CD14-positive monocyte (primary cell): ENCODE data around the gene GSPT1. TPM values are rescaled to one million over a fixed set of nuclear protein-coding genes. Genes with fewer than 3 reads are reported as not detected.

Experiments
- DNase-seq, 3 donors: peaks; one replicate each; pipeline ENCODE4 v3.0.0-alpha.2; 2011 to 2022
- H2AFZ ChIP-seq: 2 replicates; pipeline ENCODE4 v1.6.0; 2012; ENCODE audit warnings: mild to moderate bottlenecking, low read depth, low read length, inconsistent platforms; ENCODE audit not compliant: insufficient read depth, poor library complexity, severe bottlenecking
- H3K27ac ChIP-seq, 2 donors: 1 replicate in 1 of 2; 2 replicates in 1 of 2; pipeline ENCODE4 v1.5.1; 2012 to 2013; ENCODE audit warnings: low read length in 2 of 2, control low read depth in 1 of 2, inconsistent platforms in 1 of 2, low read depth in 1 of 2, mild to moderate bottlenecking in 1 of 2
- H3K27me3 ChIP-seq, 2 donors: one replicate each; pipeline versions ENCODE4 v1.6.0 to v1.6.1; 2011 to 2013; ENCODE audit warnings: low read length in 2 of 2; ENCODE audit not compliant: control insufficient read depth in 2 of 2, insufficient read depth in 2 of 2
- H3K36me3 ChIP-seq, 2 donors: replicated peaks in 1 of 2; 1 replicate in 1 of 2; 2 replicates in 1 of 2; pipeline versions ENCODE4 v1.5.1 to v1.6.1; 2012 to 2013; ENCODE audit warnings: low read length in 2 of 2, control low read depth in 1 of 2, inconsistent platforms in 1 of 2, mild to moderate bottlenecking in 1 of 2; ENCODE audit not compliant: insufficient read depth in 2 of 2, control insufficient read depth in 1 of 2
- H3K4me1 ChIP-seq, 2 donors: 1 replicate in 1 of 2; 2 replicates in 1 of 2; pipeline versions ENCODE4 v1.5.1 to v1.6.1; 2012 to 2013; ENCODE audit warnings: low read length in 2 of 2, control low read depth in 1 of 2, inconsistent platforms in 1 of 2, mild to moderate bottlenecking in 1 of 2, moderate library complexity in 1 of 2; ENCODE audit not compliant: insufficient read depth in 2 of 2, control insufficient read depth in 1 of 2
- H3K4me2 ChIP-seq: replicated peaks from 2 replicates; pipeline ENCODE3; 2012; ENCODE audit warnings: low read length, moderate library complexity, mild to moderate bottlenecking; ENCODE audit not compliant: poor library complexity, severe bottlenecking; ENCODE audit errors: extremely low read depth
- H3K4me3 ChIP-seq, 3 experiments: fragments of 200-600 bp in 1 of 3; sonication (generic) in 1 of 3; replicated peaks in 1 of 3; 1 replicate in 2 of 3; 2 replicates in 1 of 3; pipeline ENCODE4 v1.5.1; 2011 to 2013; ENCODE audit warnings: low read length in 3 of 3, mild to moderate bottlenecking in 3 of 3, control low read depth in 2 of 3, low read depth in 2 of 3, inconsistent platforms in 1 of 3, moderate library complexity in 1 of 3
- H3K79me2 ChIP-seq: 2 replicates; pipeline ENCODE4 v1.6.0; 2012; ENCODE audit warnings: mild to moderate bottlenecking, control low read depth, inconsistent platforms, low read length, moderate library complexity; ENCODE audit not compliant: insufficient read depth
- H3K9ac ChIP-seq: 2 replicates; pipeline ENCODE4 v1.6.0; 2017; ENCODE audit warnings: low read length, mild to moderate bottlenecking; ENCODE audit not compliant: insufficient read depth, poor library complexity, severe bottlenecking
- H3K9me3 ChIP-seq, 2 donors: replicated peaks in 1 of 2; 1 replicate in 1 of 2; 2 replicates in 1 of 2; pipeline versions ENCODE4 v1.5.1 to v1.6.1; 2012 to 2013; ENCODE audit warnings: low read length in 2 of 2, control low read depth in 1 of 2; ENCODE audit not compliant: control insufficient read depth in 1 of 2, insufficient read depth in 1 of 2
- H4K20me1 ChIP-seq: 2 replicates; pipeline ENCODE4 v1.6.0; 2012; ENCODE audit warnings: mild to moderate bottlenecking, low read length, control low read depth, moderate library complexity; ENCODE audit not compliant: insufficient read depth
- H3K27ac Mint-ChIP-seq, 7 donors: one replicate each; pipeline ENCODE4 v1.8.0; 2020; ENCODE audit warnings: mild to moderate bottlenecking in 7 of 7, mixed read lengths in 7 of 7, moderate library complexity in 6 of 7, inconsistent platforms in 2 of 7
- H3K27me3 Mint-ChIP-seq, 3 donors: one replicate each; pipeline ENCODE4 v1.8.0; 2021 to 2022; ENCODE audit warnings: low read depth in 3 of 3, mild to moderate bottlenecking in 3 of 3, mixed read lengths in 3 of 3, moderate library complexity in 3 of 3, inconsistent platforms in 1 of 3
- H3K36me3 Mint-ChIP-seq, 2 donors: one replicate each; pipeline ENCODE4 v1.8.0; 2020; ENCODE audit warnings: mixed read lengths in 2 of 2, inconsistent platforms in 1 of 2, mild to moderate bottlenecking in 1 of 2
- H3K4me1 Mint-ChIP-seq: one replicate; pipeline ENCODE4 v1.8.0; 2020; ENCODE audit warnings: mild to moderate bottlenecking, mixed read lengths
- H3K4me3 Mint-ChIP-seq, 2 donors: one replicate each; pipeline ENCODE4 v1.8.0; 2020; ENCODE audit warnings: mild to moderate bottlenecking in 2 of 2, mixed read lengths in 2 of 2, moderate library complexity in 1 of 2
- H3K9me3 Mint-ChIP-seq, 7 donors: one replicate each; pipeline ENCODE4 v1.8.0; 2020 to 2022; ENCODE audit warnings: mixed read lengths in 7 of 7, mild to moderate bottlenecking in 6 of 7, moderate library complexity in 6 of 7, inconsistent platforms in 2 of 7
- CTCF ChIP-seq: fragments of 200-600 bp; IDR thresholded peaks from one replicate; pipeline ENCODE4 v1.8.0; 2022; ENCODE audit warnings: antibody characterized with exemption, mild to moderate bottlenecking
- WGBS: methylation state at CpG from one replicate; pipeline ENCODE4 v1.1.5; 2013; ENCODE audit warnings: missing lambda C conversion rate; ENCODE audit not compliant: insufficient coverage; 5-methylcytosine and 5-hydroxymethylcytosine counted together
- intact Hi-C, 2 donors: fragments of 100-400 bp; cut with micrococcal nuclease; formaldehyde crosslinking; loops; one replicate each; pipeline versions ENCODE4 v1.15.0 to v1.15.1; 2023
- polyA minus RNA-seq: library from RNA; depleted of rRNA, polyadenylated mRNA; stranded (reverse); fragments of >200 nt; gene quantifications from 2 replicates; pipeline ENCODE4 v1.2.3, GENCODE V29; 2012
- polyA plus RNA-seq, 3 donors: library from polyadenylated mRNA; depleted of rRNA in 1 of 3; unstranded in 2 of 3; stranded (reverse) in 1 of 3; fragments of 300-500 nt in 2 of 3; fragments of >200 nt in 1 of 3; fragmentation: Illumina TruSeq in 2 of 3; gene quantifications; 1 replicate in 2 of 3; 2 replicates in 1 of 3; pipeline ENCODE4 v1.2.3, GENCODE V29; 2012 to 2021
- total RNA-seq, 12 experiments: library from RNA in 1 of 12; stranded (reverse) in 1 of 12; fragments of 120-200 nt in 1 of 12; gene quantifications; one replicate each; pipeline ENCODE4 v1.2.4 and lab custom pipeline; 2013 to 2026; ENCODE audit warnings: mixed read lengths in 6 of 12, inconsistent platforms in 1 of 12

GSPT1 gene
- total RNA-seq (2013): 41.7 TPM
- polyA plus RNA-seq (10 to 100 TPM; 22.4 to 48.3 (median 47.9) TPM), polyA minus RNA-seq (10.8 and 15.7 TPM in 2 replicates), total RNA-seq (lab: John Stamatoyannopoulos, UW) (44.6 to 130 (median 70.0) reads per million in 11 experiments)

GRCh38 chr16:11915644-11916523, at the start of gene GSPT1:
Gene GSPT1 (minus strand): TSS chr16:11915956. CDS start chr16:11915720, 236 bp downstream.
- TF ChIP-seq CTCF: no peak
- intact Hi-C loops: loop anchor here (2.0 to 10.0 kb wide), 4 partner anchors 61 to 971 kb away; partner anchors contain the start of genes RSL1D1 (in 2 of the 2), CLEC16A (in 1 of the 2), DEXI (in 1 of the 2) and SNX29 (in 1 of the 2)

GRCh38 chr16:11964761-11965551, 49.2 kb upstream of the GSPT1 start, which contains the start of gene TNFRSF17:
Gene TNFRSF17 (plus strand): TSS chr16:11965210. CDS start chr16:11965325, 115 bp downstream.
- no peak within 1 kb of the TSS for H3K9ac ChIP-seq
- Mint-ChIP-seq H3K27me3 (peaks cover 0 to 2% (median 2%) of the 10 kb centered on the region in 3 donors), H3K9me3 (no peaks in the 10 kb centered on the region), H3K36me3 (no peaks in the 10 kb centered on the region), H3K27ac (peak within 1 kb of the TSS in 1 of 7 donors; percentile 55), H3K4me1 (peaks cover 9% of the 10 kb centered on the region), H3K4me3 (no peak within 1 kb of the TSS)
- no peak within 1 kb of the TSS for H3K4me3 ChIP-seq
- H3K27ac ChIP-seq: no peak within 1 kb of the TSS
- H3K4me2 ChIP-seq: no peak within 1 kb of the TSS
- no peaks in the 10 kb centered on the region for H3K36me3 ChIP-seq
- TF ChIP-seq CTCF: no peak
- DNase-seq: no peak
- intact Hi-C loops: no loop called here
- H3K27me3 ChIP-seq: no peaks in the 10 kb centered on the region
- no peaks in the 10 kb centered on the region for H3K79me2 ChIP-seq
- H2AFZ ChIP-seq: no peak within 1 kb of the TSS
- 100% methylated on average over 1 of the region's 9 CpGs for WGBS
- no peaks in the 10 kb centered on the region for H3K9me3 ChIP-seq
- H3K4me1 ChIP-seq: peaks cover 6 to 10% of the 10 kb centered on the region in 2 donors
- H4K20me1 ChIP-seq: no peaks in the 10 kb centered on the region

More at GRCh38 chr16:11915644-11916523, at the start of gene GSPT1:
- H3K36me3 ChIP-seq: no peaks in the 10 kb centered on the region
- peak within 1 kb of the TSS; percentile 88 for H3K4me2 ChIP-seq
- Mint-ChIP-seq H3K27ac (peak within 1 kb of the TSS; percentile 87 to 95 (median 92)), H3K4me1 (peaks cover 28% of the 10 kb centered on the region), H3K4me3 (peak within 1 kb of the TSS; percentile 93 to 95), H3K27me3 (peaks cover 3 to 11% (median 7%) of the 10 kb centered on the region in 3 donors), H3K36me3 (no peaks in the 10 kb centered on the region), H3K9me3 (no peaks in the 10 kb centered on the region)
- H4K20me1 ChIP-seq: peaks cover 39% of the 10 kb centered on the region
- peak within 1 kb of the TSS; percentile 86 for H2AFZ ChIP-seq
- peak within 1 kb of the TSS; percentile 71 to 96 (median 90) for H3K4me3 ChIP-seq
- peaks cover 16 to 28% of the 10 kb centered on the region in 2 donors for H3K4me1 ChIP-seq
- H3K27me3 ChIP-seq: peaks cover 0 to 2% of the 10 kb centered on the region in 2 donors
- peak; percentile 97 for DNase-seq
- H3K27ac ChIP-seq: peak within 1 kb of the TSS; percentile 67 to 86
- H3K79me2 ChIP-seq: peaks cover 42% of the 10 kb centered on the region
- H3K9me3 ChIP-seq: no peaks in the 10 kb centered on the region
- under 1% methylated on average over 80 of the region's 84 CpGs for WGBS
- H3K9ac ChIP-seq: peak within 1 kb of the TSS; percentile 79
